ENCODE data around the gene GHR.
"Not testable (repeated sequence)": the region's sequence is repeated elsewhere in the genome, so short reads cannot be mapped to it uniquely, and the experiment has no call there.

The GHR gene

GRCh38 chr5:42668254-42668653, 245.0 kb downstream of the GHR start:
- Histone ChIP-seq H3K27me3 (ENCODE audit: control insufficient read depth, insufficient read depth, low read length) (no peaks in the 10 kb centered on the region), H3K4me1 (ENCODE audit: control insufficient read depth, insufficient read depth, low read length) (no peaks in the 10 kb centered on the region), H3K36me3 (ENCODE audit: control insufficient read depth, insufficient read depth, low read length) (no peaks in the 10 kb centered on the region), H3K9ac (ENCODE audit: low read length) (no peak overlapping the region), H3K9me3 (ENCODE audit: control insufficient read depth, low read length) (no peaks in the 10 kb centered on the region), H3K4me3 (ENCODE audit: low read length) (no peak overlapping the region)

GRCh38 chr5:42672925-42673324, 249.7 kb downstream of the GHR start:
- no peaks in the 10 kb centered on the region for H3K27me3 ChIP-seq (ENCODE audit: control insufficient read depth, insufficient read depth, low read length)
- no peaks in the 10 kb centered on the region for H3K9me3 ChIP-seq (ENCODE audit: control insufficient read depth, low read length)
- no peak overlapping the region for H3K4me3 ChIP-seq (ENCODE audit: low read length)
- H3K4me1 ChIP-seq (ENCODE audit: control insufficient read depth, insufficient read depth, low read length), result no peaks in the 10 kb centered on the region
- H3K9ac ChIP-seq (ENCODE audit: low read length), result no peak overlapping the region
- H3K36me3 ChIP-seq (ENCODE audit: control insufficient read depth, insufficient read depth, low read length), result no peaks in the 10 kb centered on the region

- H3K27me3 ChIP-seq (ENCODE audit: control insufficient read depth, insufficient read depth, low read length), result no peaks in the 10 kb centered on the region
Measured at GRCh38 chr5:42675602-42676001, 252.4 kb downstream of the GHR start.

DNA sequence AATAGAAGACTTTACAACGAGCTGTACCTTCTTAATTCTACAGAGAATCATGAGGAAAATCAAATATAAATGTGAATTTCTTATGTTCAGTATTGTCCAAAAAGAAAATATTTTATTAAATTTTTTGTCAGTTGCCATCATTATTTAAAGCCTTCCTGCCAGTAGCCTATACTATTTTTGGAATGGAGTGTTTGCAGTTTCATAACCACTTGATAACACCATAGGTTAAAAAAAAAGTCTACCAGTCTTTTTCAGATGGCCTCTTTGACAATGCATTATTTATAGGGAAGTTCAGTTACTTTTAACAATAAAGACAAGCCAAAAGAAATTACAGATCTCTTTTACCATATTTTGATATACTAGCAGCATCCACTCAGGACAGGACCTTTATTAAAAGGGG, 253.1 kb downstream of the GHR start:
- Histone ChIP-seq H3K4me3 (ENCODE audit: low read length) (no peak overlapping the region), H3K9ac (ENCODE audit: low read length) (no peak overlapping the region), H3K36me3 (ENCODE audit: control insufficient read depth, insufficient read depth, low read length) (no peaks in the 10 kb centered on the region), H3K27me3 (ENCODE audit: control insufficient read depth, insufficient read depth, low read length) (no peaks in the 10 kb centered on the region), H3K9me3 (ENCODE audit: control insufficient read depth, low read length) (no peaks in the 10 kb centered on the region), H3K4me1 (ENCODE audit: control insufficient read depth, insufficient read depth, low read length) (no peaks in the 10 kb centered on the region)

More at GRCh38 chr5:42675602-42676001, 252.4 kb downstream of the GHR start:
- Histone ChIP-seq H3K4me1 (ENCODE audit: control insufficient read depth, insufficient read depth, low read length) (no peaks in the 10 kb centered on the region), H3K9ac (ENCODE audit: low read length) (no peak overlapping the region), H3K4me3 (ENCODE audit: low read length) (no peak overlapping the region), H3K36me3 (ENCODE audit: control insufficient read depth, insufficient read depth, low read length) (no peaks in the 10 kb centered on the region), H3K9me3 (ENCODE audit: control insufficient read depth, low read length) (no peaks in the 10 kb centered on the region)

DNA sequence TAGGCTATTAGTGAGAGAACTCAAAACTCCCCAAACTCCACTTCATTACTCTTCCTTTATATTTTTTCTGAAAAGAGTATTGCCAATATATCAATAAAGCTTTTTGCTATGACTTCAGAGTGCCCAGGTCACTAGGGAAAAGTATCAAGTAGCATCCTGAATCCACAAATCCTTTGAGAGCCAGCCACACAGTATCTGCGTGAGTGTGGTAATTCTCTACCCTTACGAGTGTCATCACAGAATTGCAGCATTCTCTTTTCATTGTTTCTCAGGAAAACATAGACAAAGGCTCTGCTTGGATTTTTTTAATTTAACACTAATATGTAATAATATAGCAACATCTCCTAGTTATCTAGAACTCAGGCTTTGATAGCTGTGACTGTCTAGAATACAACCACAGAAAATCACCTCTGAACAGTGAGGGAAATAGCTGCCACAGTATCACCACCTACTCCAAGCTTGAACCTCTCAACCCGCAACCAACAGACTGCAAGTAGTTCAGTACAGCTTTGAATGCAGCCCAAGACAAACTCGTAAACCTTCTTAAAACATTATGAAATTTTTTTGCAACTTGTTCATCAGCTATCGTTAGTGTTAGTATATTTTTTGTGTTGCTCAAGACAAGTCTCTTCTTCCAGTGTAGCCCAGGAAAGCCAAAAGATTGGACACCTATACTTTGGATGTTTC, 254.1 kb downstream of the GHR start:
- no peak overlapping the region for H3K9ac ChIP-seq (ENCODE audit: low read length)
- no peaks in the 10 kb centered on the region for H3K36me3 ChIP-seq (ENCODE audit: control insufficient read depth, insufficient read depth, low read length)
- no peaks in the 10 kb centered on the region for H3K4me1 ChIP-seq (ENCODE audit: control insufficient read depth, insufficient read depth, low read length)
- no peaks in the 10 kb centered on the region for H3K27me3 ChIP-seq (ENCODE audit: control insufficient read depth, insufficient read depth, low read length)
- no peak overlapping the region for H3K4me3 ChIP-seq (ENCODE audit: low read length)
- H3K9me3 ChIP-seq (ENCODE audit: control insufficient read depth, low read length), result no peaks in the 10 kb centered on the region

GRCh38 chr5:42680046-42680445, 256.8 kb downstream of the GHR start:
- no peaks in the 10 kb centered on the region for H3K9me3 ChIP-seq (ENCODE audit: control insufficient read depth, low read length)
- no peaks in the 10 kb centered on the region for H3K27me3 ChIP-seq (ENCODE audit: control insufficient read depth, insufficient read depth, low read length)
- no peak overlapping the region for H3K4me3 ChIP-seq (ENCODE audit: low read length)
- no peak overlapping the region for H3K9ac ChIP-seq (ENCODE audit: low read length)
- no peaks in the 10 kb centered on the region for H3K4me1 ChIP-seq (ENCODE audit: control insufficient read depth, insufficient read depth, low read length)
- H3K36me3 ChIP-seq (ENCODE audit: control insufficient read depth, insufficient read depth, low read length), result no peaks in the 10 kb centered on the region

DNA sequence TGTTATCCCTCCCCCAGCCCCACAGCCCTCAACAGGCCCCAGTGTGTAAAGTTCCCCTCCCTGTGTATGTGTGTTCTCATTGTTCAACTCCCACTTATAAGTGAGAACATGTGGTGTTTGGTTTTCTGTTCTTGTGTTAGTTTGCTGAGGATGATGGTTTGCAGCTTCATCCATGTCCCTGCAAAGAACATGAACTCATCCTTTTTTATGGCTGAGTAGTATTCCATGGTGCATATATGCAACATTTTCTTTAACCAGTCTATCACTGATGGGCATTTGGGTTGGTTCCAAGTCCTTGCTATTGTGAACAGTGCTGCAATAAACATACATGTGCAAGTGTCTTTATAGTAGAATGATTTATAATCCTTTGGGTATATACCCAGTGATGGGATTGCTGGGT, 261.8 kb downstream of the GHR start:
- H3K9ac ChIP-seq (ENCODE audit: low read length); H3K27me3 ChIP-seq (ENCODE audit: control insufficient read depth, insufficient read depth, low read length); H3K36me3 ChIP-seq (ENCODE audit: control insufficient read depth, insufficient read depth, low read length); H3K9me3 ChIP-seq (ENCODE audit: control insufficient read depth, low read length); H3K4me3 ChIP-seq (ENCODE audit: low read length); H3K4me1 ChIP-seq (ENCODE audit: control insufficient read depth, insufficient read depth, low read length): not testable (repeated sequence)

GRCh38 chr5:42689391-42689790, 266.2 kb downstream of the GHR start:
- Histone ChIP-seq H3K4me1 (ENCODE audit: control insufficient read depth, insufficient read depth, low read length) (no peaks in the 10 kb centered on the region), H3K4me3 (ENCODE audit: low read length) (no peak overlapping the region), H3K27me3 (ENCODE audit: control insufficient read depth, insufficient read depth, low read length) (no peaks in the 10 kb centered on the region), H3K9ac (ENCODE audit: low read length) (no peak overlapping the region), H3K9me3 (ENCODE audit: control insufficient read depth, low read length) (no peaks in the 10 kb centered on the region), H3K36me3 (ENCODE audit: control insufficient read depth, insufficient read depth, low read length) (no peaks in the 10 kb centered on the region)

GRCh38 chr5:42691413-42691937, 268.2 kb downstream of the GHR start:
- H3K9me3 ChIP-seq (ENCODE audit: control insufficient read depth, low read length), result no peaks in the 10 kb centered on the region
- H3K4me1 ChIP-seq (ENCODE audit: control insufficient read depth, insufficient read depth, low read length), result no peaks in the 10 kb centered on the region
- no peak overlapping the region for H3K9ac ChIP-seq (ENCODE audit: low read length)
- H3K27me3 ChIP-seq (ENCODE audit: control insufficient read depth, insufficient read depth, low read length), result no peaks in the 10 kb centered on the region
- H3K36me3 ChIP-seq (ENCODE audit: control insufficient read depth, insufficient read depth, low read length), result no peaks in the 10 kb centered on the region
- no peak overlapping the region for H3K4me3 ChIP-seq (ENCODE audit: low read length)

DNA sequence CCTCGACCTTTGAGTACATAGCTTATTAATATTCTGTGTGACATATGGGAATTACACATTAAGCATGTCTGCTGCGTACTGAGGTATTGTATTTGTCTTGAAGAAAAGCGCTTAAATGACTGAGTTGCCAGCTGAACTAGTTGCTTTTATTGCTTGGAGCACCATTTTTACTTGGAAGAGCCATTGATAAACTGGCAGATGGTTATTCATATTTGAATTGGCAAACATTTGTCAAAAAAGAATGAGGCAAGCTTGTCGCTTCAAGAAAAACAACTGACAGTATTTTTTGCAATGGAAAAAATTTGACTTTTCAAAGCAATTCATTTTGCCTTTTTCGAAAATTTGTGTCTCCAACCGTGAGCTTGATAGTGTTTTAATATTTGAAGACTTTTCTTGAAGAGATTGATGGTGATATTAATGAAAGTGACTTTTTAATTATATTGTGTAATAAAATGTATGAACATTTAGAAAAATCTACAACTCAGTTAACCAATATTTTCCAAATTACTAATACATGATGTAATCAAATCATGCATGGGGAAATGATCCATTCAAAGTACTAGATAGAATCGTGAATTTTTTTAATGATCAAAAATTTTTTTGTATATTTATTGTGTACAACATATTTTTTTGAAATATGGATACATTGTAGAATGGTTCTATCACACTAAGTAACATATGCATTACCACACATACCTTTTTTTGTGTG, 278.3 kb downstream of the GHR start:
- Histone ChIP-seq H3K9ac (ENCODE audit: low read length) (no peak overlapping the region), H3K4me3 (ENCODE audit: low read length) (no peak overlapping the region), H3K27me3 (ENCODE audit: control insufficient read depth, insufficient read depth, low read length) (no peaks in the 10 kb centered on the region), H3K9me3 (ENCODE audit: control insufficient read depth, low read length) (no peaks in the 10 kb centered on the region), H3K4me1 (ENCODE audit: control insufficient read depth, insufficient read depth, low read length) (no peaks in the 10 kb centered on the region), H3K36me3 (ENCODE audit: control insufficient read depth, insufficient read depth, low read length) (no peaks in the 10 kb centered on the region)

DNA sequence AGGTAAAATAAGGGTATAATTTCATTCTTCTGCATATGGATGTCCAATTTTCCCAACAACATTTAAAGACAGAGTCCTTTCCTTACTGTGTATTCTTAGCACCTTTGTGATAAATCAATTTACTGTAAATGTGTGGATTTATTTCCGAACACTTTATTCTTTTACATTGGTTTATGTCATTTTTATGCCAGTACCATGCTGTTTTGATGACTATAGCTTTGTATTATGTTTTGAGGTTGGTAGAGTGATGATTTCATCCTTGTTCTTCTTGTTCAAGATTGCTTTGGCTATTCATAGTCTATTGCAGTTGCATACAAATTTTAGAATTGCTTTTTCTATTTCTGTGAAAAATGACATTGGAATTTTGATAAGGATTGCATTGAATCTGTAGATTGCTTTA, 280.0 kb downstream of the GHR start:
- Histone ChIP-seq H3K4me1 (ENCODE audit: control insufficient read depth, insufficient read depth, low read length) (no peaks in the 10 kb centered on the region), H3K9me3 (ENCODE audit: control insufficient read depth, low read length) (no peaks in the 10 kb centered on the region), H3K27me3 (ENCODE audit: control insufficient read depth, insufficient read depth, low read length) (no peaks in the 10 kb centered on the region), H3K4me3 (ENCODE audit: low read length) (no peak overlapping the region), H3K9ac (ENCODE audit: low read length) (no peak overlapping the region), H3K36me3 (ENCODE audit: control insufficient read depth, insufficient read depth, low read length) (no peaks in the 10 kb centered on the region)

DNA sequence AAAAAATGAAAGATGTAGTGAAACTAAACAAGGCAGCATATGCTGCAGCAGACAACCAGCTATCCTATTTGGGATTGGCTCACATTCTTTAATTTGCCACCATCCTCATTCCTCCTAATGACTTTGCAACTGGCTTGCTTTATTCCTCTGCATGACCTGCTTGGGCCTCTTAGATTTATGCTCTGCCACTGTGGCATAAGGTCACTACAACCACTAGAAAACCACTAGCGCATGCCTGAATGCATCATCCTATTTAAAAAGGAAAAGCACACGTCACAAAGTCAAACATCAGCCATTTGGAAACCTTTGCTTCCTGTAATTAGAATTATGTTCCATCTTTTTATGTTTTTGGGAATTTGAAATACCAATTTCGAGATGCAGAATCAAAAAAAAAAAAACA, 292.5 kb downstream of the GHR start:
- Histone ChIP-seq H3K9ac (ENCODE audit: low read length) (no peak overlapping the region), H3K9me3 (ENCODE audit: control insufficient read depth, low read length) (no peaks in the 10 kb centered on the region), H3K4me1 (ENCODE audit: control insufficient read depth, insufficient read depth, low read length) (no peaks in the 10 kb centered on the region), H3K4me3 (ENCODE audit: low read length) (no peak overlapping the region), H3K36me3 (ENCODE audit: control insufficient read depth, insufficient read depth, low read length) (no peaks in the 10 kb centered on the region), H3K27me3 (ENCODE audit: control insufficient read depth, insufficient read depth, low read length) (no peaks in the 10 kb centered on the region)

All from mucosa of stomach (tissue), 1 donor.